Lung (tissue), 12 donors: ENCODE results near the gene FHAD1. TPM values are rescaled to one million over a fixed set of nuclear protein-coding genes. Genes with fewer than 3 reads are reported as not detected.

ENCODE experiments used
- ATAC-seq: fragments of 200-7000 bp; cut with Tn5 transposase; one replicate; pipeline ENCODE4 v1.9.1; 2020; ENCODE audit warnings: moderate number of reproducible peaks; ENCODE audit not compliant: insufficient read depth, low FRiP score
- DNase-seq, 3 donors: peaks; one replicate each; pipeline ENCODE4 v3.0.0-alpha.2; 2013 to 2017
- H3K27ac ChIP-seq, 2 donors: one replicate each; pipeline ENCODE4 v1.5.1; 2013; ENCODE audit warnings: mild to moderate bottlenecking in 2 of 2, moderate library complexity in 2 of 2, control low read depth in 1 of 2, inconsistent platforms in 1 of 2, low read depth in 1 of 2, low read length in 1 of 2
- H3K27me3 ChIP-seq, 3 donors: one replicate each; pipeline ENCODE4 v1.5.1; 2013; ENCODE audit warnings: low read length in 2 of 3; ENCODE audit not compliant: control insufficient read depth in 3 of 3, insufficient read depth in 3 of 3
- H3K36me3 ChIP-seq, 4 donors: one replicate each; pipeline ENCODE4 v1.5.1; 2013; ENCODE audit warnings: low read length in 4 of 4, mild to moderate bottlenecking in 1 of 4, moderate library complexity in 1 of 4; ENCODE audit not compliant: control insufficient read depth in 4 of 4, insufficient read depth in 4 of 4
- H3K4me1 ChIP-seq, 5 donors: one replicate each; pipeline ENCODE4 v1.5.1; 2013; ENCODE audit warnings: low read length in 5 of 5, mild to moderate bottlenecking in 2 of 5, moderate library complexity in 1 of 5; ENCODE audit not compliant: control insufficient read depth in 5 of 5, insufficient read depth in 5 of 5
- H3K4me3 ChIP-seq: one replicate; pipeline ENCODE4 v1.5.1; 2013; ENCODE audit warnings: mild to moderate bottlenecking, control low read depth, moderate library complexity
- H3K9ac ChIP-seq, 2 donors: one replicate each; pipeline ENCODE4 v1.5.1; 2013; ENCODE audit warnings: low read length in 2 of 2, control low read depth in 1 of 2; ENCODE audit not compliant: insufficient read depth in 1 of 2
- H3K9me3 ChIP-seq, 4 donors: one replicate each; pipeline ENCODE4 v1.5.1; 2013; ENCODE audit warnings: low read length in 3 of 4, mild to moderate bottlenecking in 1 of 4, moderate library complexity in 1 of 4; ENCODE audit not compliant: control insufficient read depth in 4 of 4, insufficient read depth in 3 of 4
- WGBS, 2 donors: extraction: QIAGEN DNeasy Blood & Tissue Kit; methylation state at CpG; one replicate each; pipeline ENCODE4 v1.1.7; 2013; 5-methylcytosine and 5-hydroxymethylcytosine counted together
- polyA plus RNA-seq, 2 donors: library from polyadenylated mRNA; stranded (reverse); fragments of 200-250 nt; gene quantifications; one replicate each; pipeline ENCODE4 v1.2.1, GENCODE V29; 2013
- total RNA-seq, 2 donors: library from RNA; depleted of rRNA in 1 of 2; stranded (reverse); fragments of >200 nt in 1 of 2; gene quantifications; one replicate each; pipeline ENCODE4 v1.2.1, GENCODE V29; 2014 to 2021
- TF ChIP-seq, protein P1 (sequence below): IDR thresholded peaks from 2 replicates; pipeline ENCODE4 v1.5.1; 2012; ENCODE audit warnings: mild to moderate bottlenecking; ENCODE audit errors: control extremely low read depth, extremely low read depth
- donor health status: control.
- donor health status: control.
- donor health status: Bipolar disorder and iron deficiency.
- donor health status: healthy.
- donor health status: DM: yes; HTN: yes; CAD: no.

FHAD1 gene
- total and polyA plus RNA-seq, 4 donors = 4.4 to 25.9 (median 9.2) TPM

GRCh38 chr1:15287035-15287979 lies 40.3 kb downstream of the FHAD1 start:
- Histone ChIP-seq H3K4me3 (no peak overlapping the region), H3K9me3 (peaks cover 0 to 3% (median 1%) of the 10 kb centered on the region in 4 donors), H3K36me3 (no peaks in the 10 kb centered on the region), H3K27ac (no peak overlapping the region), H3K9ac (no peak overlapping the region), H3K27me3 (no peaks in the 10 kb centered on the region), H3K4me1 (peaks cover 0 to 6% (median 2%) of the 10 kb centered on the region in 5 donors)
- 64 to 66% methylated on average over 9 of the region's 9 CpGs for WGBS, 2 donors
- TF ChIP-seq, protein P1, sequence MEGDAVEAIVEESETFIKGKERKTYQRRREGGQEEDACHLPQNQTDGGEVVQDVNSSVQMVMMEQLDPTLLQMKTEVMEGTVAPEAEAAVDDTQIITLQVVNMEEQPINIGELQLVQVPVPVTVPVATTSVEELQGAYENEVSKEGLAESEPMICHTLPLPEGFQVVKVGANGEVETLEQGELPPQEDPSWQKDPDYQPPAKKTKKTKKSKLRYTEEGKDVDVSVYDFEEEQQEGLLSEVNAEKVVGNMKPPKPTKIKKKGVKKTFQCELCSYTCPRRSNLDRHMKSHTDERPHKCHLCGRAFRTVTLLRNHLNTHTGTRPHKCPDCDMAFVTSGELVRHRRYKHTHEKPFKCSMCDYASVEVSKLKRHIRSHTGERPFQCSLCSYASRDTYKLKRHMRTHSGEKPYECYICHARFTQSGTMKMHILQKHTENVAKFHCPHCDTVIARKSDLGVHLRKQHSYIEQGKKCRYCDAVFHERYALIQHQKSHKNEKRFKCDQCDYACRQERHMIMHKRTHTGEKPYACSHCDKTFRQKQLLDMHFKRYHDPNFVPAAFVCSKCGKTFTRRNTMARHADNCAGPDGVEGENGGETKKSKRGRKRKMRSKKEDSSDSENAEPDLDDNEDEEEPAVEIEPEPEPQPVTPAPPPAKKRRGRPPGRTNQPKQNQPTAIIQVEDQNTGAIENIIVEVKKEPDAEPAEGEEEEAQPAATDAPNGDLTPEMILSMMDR = no peak
- ATAC-seq (no peak), DNase-seq (no peak)

- Histone ChIP-seq H3K27ac (no peak overlapping the region), H3K36me3 (no peaks in the 10 kb centered on the region), H3K4me1 (peaks cover 0 to 6% (median 0%) of the 10 kb centered on the region in 5 donors), H3K9ac (no peak overlapping the region), H3K27me3 (no peaks in the 10 kb centered on the region), H3K9me3 (peaks cover 0 to 3% (median 1%) of the 10 kb centered on the region in 4 donors), H3K4me3 (no peak overlapping the region)
- DNase-seq (peak in 1 of 3 donors; percentile 22), ATAC-seq (no peak)
- WGBS, 2 donors = 85 to 89% methylated on average over 10 of the region's 10 CpGs
- TF ChIP-seq, protein P1 = no peak
Observed at GRCh38 chr1:15288173-15288926, 41.3 kb downstream of the FHAD1 start.

GRCh38 chr1:15289251-15289651 lies 42.2 kb downstream of the FHAD1 start:
- no peaks in the 10 kb centered on the region for H3K36me3 ChIP-seq
- no peak overlapping the region for H3K27ac ChIP-seq
- no peak overlapping the region for H3K4me3 ChIP-seq
- H3K9ac ChIP-seq = no peak overlapping the region
- peaks cover 0 to 3% (median 1%) of the 10 kb centered on the region in 4 donors for H3K9me3 ChIP-seq
- ATAC-seq (no peak), DNase-seq (no peak)
- TF ChIP-seq, protein P1 = no peak
- peaks cover 0 to 6% (median 0%) of the 10 kb centered on the region in 5 donors for H3K4me1 ChIP-seq
- no peaks in the 10 kb centered on the region for H3K27me3 ChIP-seq
- 87 to 88% methylated on average over 14 of the region's 14 CpGs for WGBS, 2 donors
